MM.1S (cell line): Measurements from ENCODE around the gene TGFBR3.

Source experiments
- CTCF ChIP-seq: fragments of 300-600 bp; sonication (generic); IDR thresholded peaks from 2 replicates; pipeline ENCODE4 v1.5.1; 2016; ENCODE audit warnings: antibody characterized with exemption, low read length, mixed read lengths
- EZH2 ChIP-seq: fragments of 300-600 bp; sonication (generic); optimal IDR thresholded peaks from 2 replicates; pipeline ENCODE3; 2017; ENCODE audit warnings: low read depth, mild to moderate bottlenecking, antibody characterized with exemption, low read length, mixed read lengths

GRCh38 chr1:91916046-91916445 is 30.1 kb upstream of the TGFBR3 start:
- TF ChIP-seq CTCF (no peak), EZH2 (no peak)
